Mucosa of descending colon (tissue), 3 donors: Measurements from ENCODE around the gene TUFM. TPM values are rescaled to one million over a fixed set of nuclear protein-coding genes. Genes with fewer than 3 reads are reported as not detected.

Experiments
- ATAC-seq: fragments of 200-7000 bp; cut with Tn5 transposase; one replicate; pipeline ENCODE4 v1.9.1; 2020; ENCODE audit warnings: mild to moderate bottlenecking, moderate library complexity
- DNase-seq, 3 donors: peaks; one replicate each; pipeline ENCODE4 v3.0.0-alpha.2; 2020
- H3K36me3 ChIP-seq: fragments of 200-600 bp; one replicate; pipeline ENCODE4 v1.8.0; 2021; ENCODE audit warnings: low read depth, mild to moderate bottlenecking
- H3K4me1 ChIP-seq: fragments of 200-600 bp; one replicate; pipeline ENCODE4 v1.8.0; 2021; ENCODE audit warnings: low read depth, mild to moderate bottlenecking
- H3K4me3 ChIP-seq: fragments of 200-600 bp; one replicate; pipeline ENCODE4 v1.8.0; 2021; ENCODE audit warnings: mild to moderate bottlenecking
- H3K9me3 ChIP-seq: fragments of 200-600 bp; one replicate; pipeline ENCODE4 v1.8.0; 2021; ENCODE audit warnings: mild to moderate bottlenecking
- CTCF ChIP-seq: fragments of 200-600 bp; IDR thresholded peaks from one replicate; pipeline ENCODE4 v1.8.0; 2022; ENCODE audit warnings: antibody characterized with exemption, mild to moderate bottlenecking
- intact Hi-C, 2 donors: fragments of 100-400 bp; cut with DNase I in 1 of 2; cut with micrococcal nuclease in 1 of 2; formaldehyde crosslinking; loops; one replicate each; pipeline versions ENCODE4 v1.11.0 to v1.11.1; 2022; cut with DNase I, micrococcal nuclease
- total RNA-seq, 3 donors: library from RNA; stranded (reverse); fragmentation: NEBNext Ultra II Directional in 2 of 3; extraction: Animal tissue kit (Norgen Biotek cat#: 25700) in 2 of 3; gene quantifications; one replicate each; pipeline versions ENCODE4 v1.2.1 to v1.2.4, GENCODE V29; 2021 to 2023
- donor health status: DM: no; HTN: no; CAD: no; lungs with moderate emphysema.
- donor health status: DM: no; HTN: no; CAD: no.
- donor health status: DM: no; HTN: yes; CAD: no.

TUFM gene
- total RNA-seq, 3 donors from 2014 or later = 182 to 248 (median 220) TPM

GRCh38 chr16:28876973-28877654 lies 31.0 kb upstream of the TUFM start:
- peaks cover 12% of the 10 kb centered on the region for H3K4me1 ChIP-seq
- ATAC-seq (no peak), DNase-seq (no peak)
- no peaks in the 10 kb centered on the region for H3K9me3 ChIP-seq
- no peak for TF ChIP-seq CTCF
- intact Hi-C loops = no loop called here
- no peaks in the 10 kb centered on the region for H3K36me3 ChIP-seq
- no peak overlapping the region for H3K4me3 ChIP-seq

GRCh38 chr16:28876019-28876659 lies 30.0 kb upstream of the TUFM start:
- Histone ChIP-seq H3K9me3 (no peaks in the 10 kb centered on the region), H3K36me3 (no peaks in the 10 kb centered on the region), H3K4me1 (peaks cover 12% of the 10 kb centered on the region), H3K4me3 (no peak overlapping the region)
- TF ChIP-seq CTCF = no peak
- ATAC-seq (no peak), DNase-seq (no peak)
- intact Hi-C loops = no loop called here

- no peak for DNase-seq
These were observed 29.2 kb upstream of the TUFM start for GRCh38 chr16:28875134-28876018.

GRCh38 chr16:28874406-28874805 lies 28.3 kb upstream of the TUFM start:
- no peak for TF ChIP-seq CTCF

More at GRCh38 chr16:28875134-28876018, 29.2 kb upstream of the TUFM start:
- intact Hi-C loops = no loop called here
- no peak for ATAC-seq
- TF ChIP-seq CTCF = no peak
- no peaks in the 10 kb centered on the region for H3K9me3 ChIP-seq
- no peak overlapping the region for H3K4me3 ChIP-seq
- H3K36me3 ChIP-seq = no peaks in the 10 kb centered on the region
- peaks cover 10% of the 10 kb centered on the region for H3K4me1 ChIP-seq

GRCh38 chr16:28873543-28874201 lies 27.5 kb upstream of the TUFM start:
- no peaks in the 10 kb centered on the region for H3K36me3 ChIP-seq

More at GRCh38 chr16:28874406-28874805, 28.3 kb upstream of the TUFM start:
- Histone ChIP-seq H3K9me3 (no peaks in the 10 kb centered on the region), H3K36me3 (no peaks in the 10 kb centered on the region), H3K4me3 (no peak overlapping the region), H3K4me1 (peaks cover 5% of the 10 kb centered on the region)
- ATAC-seq = no peak
- no peak for DNase-seq
- intact Hi-C loops = no loop called here

More at GRCh38 chr16:28873543-28874201, 27.5 kb upstream of the TUFM start:
- intact Hi-C loops = no loop called here
- TF ChIP-seq CTCF = peak; percentile 61
- ATAC-seq (peak; percentile 67), DNase-seq (peak in 2 of 3 donors; percentile 35 to 53)
- H3K4me1 ChIP-seq = no peaks in the 10 kb centered on the region
- no peak overlapping the region for H3K4me3 ChIP-seq
- H3K9me3 ChIP-seq = no peaks in the 10 kb centered on the region
